SHP77 (cell line): ENCODE results near the gene ZNF208.
"Not testable (repeated sequence)": the region's sequence is repeated elsewhere in the genome, so short reads cannot be mapped to it uniquely, and the experiment has no call there.

Experiments used
- DNase-seq, 2 experiments: peaks; one replicate each; lab custom pipeline; 2025; lab: John Stamatoyannopoulos, UW

The ZNF208 gene

DNA sequence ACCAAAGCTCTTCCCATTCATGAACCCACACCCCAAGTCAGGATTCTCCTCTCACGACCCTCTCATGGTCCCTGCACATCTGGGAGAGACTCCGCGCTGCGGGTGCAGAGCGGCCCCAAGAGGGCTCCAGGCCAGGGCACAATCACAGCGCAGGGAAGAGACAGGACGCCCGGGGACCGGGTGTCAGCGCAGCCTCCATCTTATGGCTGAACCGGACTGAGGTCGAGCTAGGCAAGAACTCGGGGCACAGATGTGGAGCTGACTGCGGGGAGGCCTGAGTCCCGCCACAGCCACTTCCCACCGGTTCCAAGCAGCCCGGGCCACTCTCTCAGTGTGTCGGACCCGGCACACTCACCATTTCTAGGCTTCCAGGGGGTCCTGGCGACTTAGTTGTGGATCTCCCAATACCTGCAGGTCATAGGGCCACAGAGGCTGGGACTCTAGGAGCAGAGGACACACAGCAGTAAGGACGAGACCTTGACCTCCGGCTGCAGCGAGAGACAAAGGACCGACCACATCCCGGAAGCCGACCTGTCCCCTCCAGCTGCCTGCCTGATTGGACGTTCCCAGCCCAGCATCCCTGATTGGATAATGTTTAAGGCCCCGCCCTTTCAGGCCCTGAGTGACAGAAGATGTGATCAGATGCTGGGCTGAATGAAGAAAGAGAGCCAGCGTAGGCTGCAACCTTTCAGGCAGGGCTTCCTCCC is at the start of gene ZNF208:
Gene ZNF208 (minus strand): TSS at position 507 of the 707 bp plus-strand sequence. CDS start 149 bp downstream, at position 358.
- DNase-seq: peak; percentile 16 to 38

DNA sequence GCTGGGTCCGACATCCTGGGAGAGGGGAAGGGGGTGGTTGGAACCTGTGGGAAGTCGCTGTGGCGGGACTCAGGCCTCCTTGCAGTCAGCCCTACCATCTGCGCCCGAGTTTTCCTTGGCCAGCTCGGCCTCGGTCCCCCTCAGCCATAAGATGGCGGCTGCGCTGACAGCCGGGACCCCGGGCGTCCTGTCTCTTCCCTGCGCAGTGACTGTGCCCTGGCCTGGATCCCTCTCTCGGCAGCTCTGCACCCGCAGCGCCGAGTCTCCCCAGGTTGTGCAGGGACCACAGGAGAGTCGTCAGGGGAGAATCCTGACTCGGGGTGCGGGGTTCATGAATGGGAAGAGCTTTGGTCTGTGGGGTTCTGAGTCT is 41.9 kb upstream of the ZNF208 start:
- peak in 1 of 2 experiments; percentile 42 for DNase-seq

DNA sequence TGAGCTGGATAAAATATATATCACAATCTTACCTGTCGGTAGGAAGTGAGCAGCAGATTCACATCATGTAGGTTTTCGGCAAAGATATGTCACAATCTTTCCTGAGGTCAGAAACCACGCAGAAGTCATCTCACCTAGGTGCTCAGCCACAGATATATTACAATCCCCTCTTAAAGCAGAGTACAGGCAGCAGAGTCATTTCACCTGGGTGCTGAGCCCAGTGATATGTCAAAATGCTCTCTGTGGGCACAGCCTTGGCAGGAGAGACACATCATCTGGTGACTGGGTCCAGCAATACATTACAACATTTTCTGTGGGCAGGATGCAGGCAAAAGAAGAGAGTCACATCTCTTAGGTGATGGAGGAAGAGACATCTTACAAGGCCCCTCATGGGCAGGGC is 30.4 kb upstream of the ZNF208 start:
- DNase-seq: not testable (repeated sequence)

DNA sequence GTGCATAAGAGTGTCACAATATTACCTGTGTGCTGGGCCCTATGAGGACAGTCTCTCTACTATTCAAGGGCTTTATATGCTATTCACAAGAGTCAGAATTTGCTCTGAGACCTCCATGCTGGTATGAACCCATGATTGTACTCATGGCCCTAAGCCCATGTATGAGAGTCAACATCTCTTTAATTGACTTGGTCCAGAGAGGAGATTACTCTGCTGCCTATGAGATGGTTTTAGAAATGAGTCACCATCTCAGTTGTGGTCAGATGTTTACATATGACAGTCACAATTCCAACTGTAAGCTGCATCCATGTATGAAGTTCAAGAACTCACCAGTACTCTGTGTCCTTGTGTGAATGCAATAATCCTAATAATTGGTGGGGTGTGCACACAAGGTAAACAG is 19.9 kb upstream of the ZNF208 start:
- no peak for DNase-seq

DNA sequence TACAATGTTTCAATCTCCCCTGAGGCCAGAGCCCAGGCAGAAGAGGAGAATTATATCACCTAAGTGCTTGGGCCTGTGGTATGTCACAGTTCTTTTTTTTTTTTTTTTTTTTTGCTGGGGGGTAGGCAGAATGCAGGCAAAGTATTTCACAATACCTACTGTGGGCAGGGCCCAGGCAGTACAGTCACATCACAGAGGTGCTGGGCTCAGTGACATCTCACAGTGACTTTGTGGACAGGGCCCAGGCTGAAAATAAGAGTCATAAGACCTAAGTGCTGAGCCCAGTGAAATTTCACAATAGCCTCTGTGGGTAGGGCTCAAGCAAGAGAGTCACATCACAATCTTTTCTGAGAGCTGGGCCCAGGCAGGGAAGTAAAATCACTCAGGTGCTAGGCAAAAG is 15.9 kb upstream of the ZNF208 start:
- no peak for DNase-seq

DNA sequence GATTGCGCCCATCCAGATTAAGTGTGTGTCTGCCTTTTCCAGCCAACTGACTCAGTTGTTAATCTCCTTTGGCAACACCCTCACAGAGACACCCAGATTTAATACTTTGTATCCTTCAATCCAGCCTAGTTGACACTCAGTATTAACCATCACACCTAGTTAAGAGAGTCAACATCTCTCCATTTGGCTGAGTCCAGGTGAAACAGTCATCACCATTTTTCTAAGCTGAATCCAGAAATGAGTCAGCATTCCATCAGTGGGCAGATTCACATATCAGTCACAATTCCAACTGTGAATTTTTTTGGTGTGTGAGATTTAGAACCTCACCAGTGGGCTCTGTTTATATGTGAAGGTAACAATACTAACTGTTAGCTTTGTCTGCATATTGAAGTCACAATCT is 14.8 kb upstream of the ZNF208 start:
- DNase-seq: not testable (repeated sequence)

DNA sequence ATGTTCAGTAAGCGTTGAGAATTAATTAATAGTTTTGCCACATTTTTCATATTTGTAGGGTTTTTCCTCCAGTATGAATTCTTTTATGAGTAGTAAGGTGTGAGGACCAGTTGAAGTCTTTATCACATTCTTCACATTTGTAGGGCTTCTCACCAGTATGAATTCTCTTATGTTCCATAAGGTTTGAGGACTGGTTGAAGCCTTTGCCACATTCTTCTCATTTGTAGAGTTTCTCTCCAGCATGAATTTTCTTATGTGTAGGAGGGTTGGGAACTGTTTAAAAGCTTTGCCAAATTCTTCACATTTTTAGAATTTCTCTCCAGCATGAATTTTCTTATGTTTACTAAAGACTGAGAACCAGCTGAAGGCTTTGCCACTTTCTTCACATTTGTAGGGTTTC is 40.3 kb downstream of the ZNF208 start:
- no peak for DNase-seq

DNA sequence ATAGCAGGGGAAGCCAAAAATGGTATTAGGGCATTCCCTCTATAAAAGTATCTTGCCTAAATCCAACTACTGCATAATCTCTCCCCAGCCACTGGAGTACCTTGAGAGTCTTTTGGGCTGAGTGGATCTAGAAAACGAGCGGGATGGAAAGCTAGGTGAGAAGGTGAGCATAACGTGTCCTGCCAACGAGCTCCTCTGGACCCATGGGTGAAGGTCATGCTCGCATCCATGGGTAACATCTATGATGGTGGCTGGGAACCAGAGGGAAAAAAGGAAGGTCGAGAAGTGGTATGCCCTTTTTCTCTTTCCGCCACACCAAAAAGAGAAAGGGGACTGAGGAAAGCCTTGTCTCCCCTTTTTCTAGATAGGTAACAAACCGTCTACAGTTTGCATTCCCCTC is 63.0 kb downstream of the ZNF208 start:
- no peak for DNase-seq

DNA sequence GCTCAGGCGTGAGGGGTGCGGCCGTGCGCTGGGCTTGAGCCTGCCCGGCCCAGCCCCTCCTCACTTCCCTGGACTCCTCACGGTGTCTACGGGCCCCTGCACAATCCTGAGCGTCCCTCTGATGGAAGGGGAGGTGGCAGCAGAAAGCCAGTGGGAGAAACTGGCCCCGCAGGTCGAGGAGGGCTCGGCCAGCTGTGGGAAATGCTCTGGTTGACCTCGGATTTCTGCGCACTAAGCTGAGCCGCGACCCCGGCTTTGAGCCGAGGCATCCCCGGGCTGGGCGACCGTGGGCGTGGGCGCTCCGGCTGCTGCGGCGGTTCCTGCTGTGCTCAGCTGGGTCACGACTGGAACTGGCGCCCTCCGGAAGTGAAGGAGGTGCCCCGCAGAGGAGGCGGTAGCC is 70.1 kb downstream of the ZNF208 start:
- DNase-seq: peak in 1 of 2 experiments; percentile 1

DNA sequence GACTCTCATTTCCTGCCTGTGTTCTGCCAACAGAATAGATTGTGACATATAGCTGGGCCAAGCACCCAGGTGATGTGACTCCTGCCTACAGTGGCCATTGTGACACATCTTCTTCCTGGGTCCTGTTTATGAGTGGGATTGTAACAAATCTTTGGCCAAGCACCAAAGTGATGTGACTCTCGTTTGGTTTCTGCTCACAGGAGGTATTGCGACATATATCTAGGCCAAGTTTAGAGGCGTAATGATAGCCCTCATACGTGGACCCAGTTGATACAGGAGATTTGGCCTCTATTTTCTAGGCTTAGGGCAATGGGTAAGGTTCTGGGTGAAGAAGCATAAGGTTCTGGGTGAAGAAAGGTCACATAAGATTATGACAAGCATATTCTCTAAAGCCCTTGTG is 76.2 kb downstream of the ZNF208 start:
- DNase-seq: no peak

DNA sequence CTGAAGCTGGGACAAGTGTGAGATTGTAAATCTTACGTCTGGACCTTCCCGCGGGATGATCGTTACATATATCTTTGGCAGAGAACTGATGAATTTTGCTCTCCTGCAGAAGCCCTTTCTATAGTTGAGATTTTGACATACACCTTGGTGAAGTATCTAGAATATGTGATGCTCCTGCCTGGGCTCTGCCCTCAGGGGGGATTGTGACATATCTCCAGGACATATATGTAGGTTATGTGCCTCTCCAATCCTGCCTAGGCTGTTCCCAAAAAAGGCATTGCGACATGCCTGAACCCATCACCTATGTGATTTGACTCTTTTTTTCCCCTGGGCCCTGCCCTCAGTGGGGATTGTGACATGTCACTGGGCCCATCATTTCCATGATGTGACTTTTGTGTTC is 76.6 kb downstream of the ZNF208 start:
- DNase-seq: no peak

DNA sequence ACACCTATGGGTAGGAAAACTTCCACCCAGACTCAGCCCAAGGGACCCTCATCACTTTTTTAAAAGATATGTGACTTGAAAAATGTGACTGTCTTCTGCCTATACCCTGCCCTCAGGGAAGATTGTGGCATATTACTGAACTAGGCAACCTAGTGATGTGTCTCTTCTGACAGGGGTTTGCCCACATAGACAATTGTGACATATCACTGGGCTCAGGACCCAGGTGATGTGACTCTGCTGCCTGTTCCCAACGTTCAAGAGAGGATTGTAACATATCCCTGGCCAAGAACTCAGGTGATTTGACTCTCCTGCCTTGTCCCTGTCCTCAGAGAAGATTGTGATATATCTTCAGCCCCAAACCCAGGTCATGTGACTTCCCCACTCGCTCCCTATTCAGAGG is 88.5 kb downstream of the ZNF208 start:
- DNase-seq: no peak

DNA sequence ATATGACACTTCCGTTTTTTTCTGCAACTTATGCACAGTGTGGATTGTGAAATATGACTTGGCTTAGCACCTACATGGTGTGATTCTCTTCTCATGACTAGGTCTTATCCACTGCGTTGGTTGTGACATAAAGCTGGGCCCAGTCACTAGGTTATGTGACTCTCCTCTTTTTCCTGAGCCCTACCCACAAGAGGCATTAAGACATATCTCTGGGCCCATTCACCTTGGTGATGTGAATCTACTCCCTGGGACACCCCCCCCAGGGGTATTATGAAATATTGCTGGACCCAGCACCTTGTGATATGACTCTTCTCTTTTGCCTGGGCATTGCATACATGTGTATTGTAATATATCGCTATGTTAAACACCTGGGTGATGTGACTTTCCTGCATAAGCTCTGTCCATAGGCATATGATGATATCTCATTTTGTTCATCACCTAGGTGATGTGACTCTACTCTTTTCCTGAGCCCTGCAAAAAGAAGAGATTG is 89.0 kb downstream of the ZNF208 start:
- no peak for DNase-seq

DNA sequence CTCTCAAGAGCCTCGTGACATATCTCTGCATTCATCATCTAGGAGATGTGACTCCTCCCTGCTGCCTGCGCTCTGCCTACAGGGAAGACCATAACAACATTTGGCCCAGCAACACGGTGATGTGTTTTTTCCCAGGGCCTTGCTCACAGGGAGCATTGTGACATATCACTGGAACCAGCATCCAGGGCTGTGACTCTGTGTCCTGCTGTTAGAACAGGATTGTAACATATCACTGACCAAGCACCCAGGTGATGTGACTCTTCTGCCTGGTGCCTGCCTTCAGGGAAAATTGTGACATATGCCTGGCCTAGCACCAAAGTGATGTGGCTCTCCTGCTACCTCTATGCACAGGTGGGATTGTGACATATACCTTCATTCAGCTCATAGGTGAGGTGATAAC is 95.3 kb downstream of the ZNF208 start:
- DNase-seq: no peak

DNA sequence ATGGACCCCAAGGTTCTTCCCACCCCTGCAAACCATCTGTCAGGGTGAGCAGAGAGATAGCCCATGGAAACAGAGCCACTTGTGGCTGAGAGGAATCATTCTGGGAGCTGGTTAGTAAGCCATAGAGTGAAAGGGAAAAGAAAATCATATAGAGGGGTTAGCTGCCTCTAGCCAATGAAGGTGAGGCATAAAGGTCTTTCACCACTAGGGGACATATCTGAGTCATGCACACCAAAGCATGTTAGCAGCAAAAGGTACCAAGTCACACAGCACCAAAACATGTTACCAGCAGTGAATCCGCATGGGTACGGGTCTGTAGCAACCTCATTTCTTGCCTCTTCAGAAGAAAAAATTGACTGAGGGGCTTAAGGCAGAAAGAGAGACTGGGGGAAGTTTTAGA is 98.1 kb downstream of the ZNF208 start:
- no peak for DNase-seq

DNA sequence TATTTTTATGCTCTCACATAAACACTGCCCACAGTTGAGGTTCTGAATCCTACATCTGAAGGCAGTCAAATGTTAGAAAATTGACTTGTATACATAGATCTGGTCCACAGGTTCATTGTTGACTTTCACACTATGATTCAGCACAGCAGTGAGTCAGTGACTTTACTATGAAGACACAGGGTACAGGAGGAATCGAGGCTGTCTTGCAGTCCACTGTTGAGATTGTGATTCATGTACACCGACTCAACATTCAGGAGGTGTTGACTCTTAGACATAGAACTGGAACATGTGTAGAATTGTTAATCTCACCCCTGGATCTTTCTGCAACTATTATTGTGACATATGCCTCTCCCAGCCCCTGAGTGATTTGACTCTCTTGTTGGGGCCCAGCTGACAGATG is 100.4 kb downstream of the ZNF208 start:
- no peak for DNase-seq

DNA sequence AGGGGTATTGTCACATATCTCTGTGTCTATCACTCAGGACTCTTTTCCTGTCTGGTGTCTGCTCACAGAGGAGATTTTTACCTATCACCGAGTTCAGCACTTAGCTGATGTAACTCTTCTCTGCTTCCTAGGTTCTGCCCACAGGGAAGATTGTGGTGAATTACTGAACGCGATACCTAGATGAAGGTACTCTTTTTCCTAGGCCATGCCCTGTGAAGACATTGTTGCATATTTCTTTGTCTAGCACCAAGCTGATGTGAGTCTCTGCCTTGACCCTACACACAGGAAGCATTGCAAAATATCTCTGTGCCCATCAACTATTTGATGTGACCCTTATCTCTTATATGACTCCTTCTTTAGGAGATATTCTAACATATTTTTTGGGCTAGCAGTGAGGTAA is 102.7 kb downstream of the ZNF208 start:
- no peak for DNase-seq

DNA sequence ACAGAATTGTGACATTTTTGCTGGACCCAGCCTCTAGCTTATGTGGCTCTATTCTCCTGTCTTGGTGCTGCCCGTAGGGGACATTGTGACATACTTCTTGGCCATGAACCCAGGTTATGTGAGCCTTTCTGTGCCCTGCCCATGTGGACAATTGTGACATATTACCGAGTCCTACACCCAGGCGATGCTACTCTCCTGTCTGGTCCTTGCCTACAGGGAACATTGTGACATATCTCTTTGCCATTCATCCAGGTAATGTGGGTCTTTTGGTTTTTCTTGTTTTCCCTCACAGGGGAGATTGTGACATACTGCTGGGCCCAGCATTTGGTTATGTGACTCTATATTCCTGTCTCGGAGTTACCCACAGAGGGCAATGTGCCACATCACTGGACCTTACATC is 103.2 kb downstream of the ZNF208 start:
- no peak for DNase-seq

DNA sequence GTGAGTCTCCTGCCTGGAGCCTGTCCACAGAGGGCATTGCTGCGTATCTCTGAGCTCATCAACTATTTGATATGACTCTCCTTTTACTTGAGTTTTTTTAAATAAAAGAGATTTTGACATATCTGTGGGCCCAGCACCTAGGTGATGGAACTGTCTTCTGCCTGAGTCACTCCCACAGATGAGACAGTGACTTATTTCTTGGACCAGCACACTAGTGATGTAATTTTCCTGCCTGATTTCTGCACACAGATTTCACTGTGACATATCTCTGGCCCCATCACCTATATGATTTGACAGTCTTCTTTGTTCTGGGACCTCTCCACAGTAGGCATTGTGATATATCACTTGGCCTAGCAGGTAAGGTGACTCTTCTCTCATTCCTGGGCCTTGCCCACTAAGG is 108.2 kb downstream of the ZNF208 start:
- no peak for DNase-seq

DNA sequence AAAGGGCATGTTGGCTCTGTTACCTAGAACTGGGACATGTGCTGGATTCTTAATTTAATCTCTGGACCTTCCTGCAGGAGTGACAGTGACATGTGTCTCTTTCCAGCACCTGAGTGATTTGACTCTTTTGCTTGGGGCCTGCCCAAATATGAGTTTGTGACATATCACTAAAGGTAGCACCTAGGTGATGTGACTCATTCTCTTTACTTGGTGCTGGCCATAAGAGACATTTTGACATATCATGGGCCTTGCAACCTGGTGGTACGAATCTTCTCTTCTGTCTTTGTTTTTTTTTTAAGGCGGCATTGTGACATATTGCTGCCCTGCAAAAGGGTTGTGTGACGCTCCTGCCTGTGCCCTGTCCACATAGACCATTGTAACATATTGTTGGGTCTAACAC is 108.9 kb downstream of the ZNF208 start:
- DNase-seq: no peak

DNA sequence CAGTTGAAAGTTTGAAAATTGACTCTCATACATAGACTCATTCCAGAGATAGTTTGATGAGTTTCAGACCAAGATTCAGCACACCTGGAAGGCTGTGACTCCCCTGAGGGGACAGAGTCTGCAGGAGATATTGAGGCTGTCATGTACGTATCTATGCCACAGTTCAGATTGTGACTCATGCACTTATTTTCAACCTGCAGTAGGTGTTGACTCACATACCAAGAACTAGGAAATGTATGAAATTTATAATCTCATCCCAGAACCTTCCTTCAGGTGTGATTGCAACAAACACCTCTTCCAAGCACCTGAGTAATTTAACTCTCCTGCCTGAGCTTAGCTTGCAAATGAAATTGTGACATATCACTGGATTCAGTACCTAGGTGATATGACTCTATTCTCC is 110.3 kb downstream of the ZNF208 start:
- DNase-seq: no peak

DNA sequence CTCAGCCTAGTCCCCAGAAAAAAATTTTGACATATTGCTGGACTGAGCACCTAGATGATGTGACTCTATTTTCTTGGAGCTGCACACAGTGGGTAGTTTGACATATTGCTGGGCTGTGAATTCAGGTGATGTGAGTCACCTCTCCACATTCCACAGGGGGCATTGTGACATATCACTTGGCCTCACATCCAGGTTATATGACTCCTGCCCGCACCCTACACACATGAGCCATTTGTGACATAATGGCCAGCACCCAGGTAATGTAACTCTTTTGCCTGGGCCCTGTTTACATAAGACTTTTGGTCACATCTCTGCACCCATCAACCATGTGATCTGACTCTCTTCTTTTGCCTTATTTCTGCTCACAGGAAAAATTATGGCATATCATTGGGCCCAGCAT is 119.7 kb downstream of the ZNF208 start:
- DNase-seq: no peak

DNA sequence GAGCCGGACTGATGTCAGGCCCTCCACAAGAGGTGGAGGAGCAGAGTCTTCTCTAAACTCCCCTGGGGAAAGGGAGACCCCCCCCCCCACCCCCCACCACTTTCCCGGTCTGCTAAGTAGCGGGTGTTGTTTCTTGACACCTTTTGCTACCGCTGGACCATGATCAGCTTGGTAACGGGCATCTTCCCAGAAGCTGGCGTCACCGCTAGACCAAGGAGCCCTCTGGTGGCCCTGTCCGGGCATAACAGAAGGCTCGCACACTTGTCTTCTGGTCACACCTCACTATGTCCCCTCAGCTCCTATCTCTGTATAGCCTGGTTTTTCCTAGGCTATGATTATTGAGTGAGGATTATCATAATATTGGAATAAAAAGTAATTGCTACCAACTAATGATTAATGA is 120.7 kb downstream of the ZNF208 start:
- not testable (repeated sequence) for DNase-seq

DNA sequence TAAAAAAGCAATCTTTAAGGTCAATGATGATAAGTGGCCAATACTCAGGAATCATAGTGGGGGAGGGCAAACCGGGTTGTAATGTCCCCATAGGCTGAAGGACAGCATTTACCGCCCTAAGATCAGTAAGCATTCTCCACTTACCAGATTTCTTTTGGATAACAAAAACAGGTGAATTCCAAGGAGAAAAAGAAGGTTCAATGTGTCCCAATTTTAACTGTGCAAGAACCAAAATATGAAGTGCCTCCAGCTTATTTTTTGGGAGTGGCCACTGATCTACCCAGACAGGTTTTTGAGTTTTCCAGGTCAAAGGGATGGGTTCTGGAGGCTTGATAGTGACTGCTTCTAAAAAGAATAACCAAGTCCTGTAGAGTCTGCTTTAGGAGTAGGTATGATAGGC is 125.2 kb downstream of the ZNF208 start:
- not testable (repeated sequence) for DNase-seq
